GM18507 (cell line): ENCODE results near the gene RAI1.

Source experiments
- DNase-seq: peaks from one replicate; pipeline ENCODE4 v3.0.0; 2011; ENCODE audit warnings: low read depth; ENCODE audit not compliant: insufficient read length; ENCODE audit errors: extremely low spot score
- FAIRE-seq: peaks from 2 replicates; lab custom pipeline; 2011; peaks lifted over from hg19 to GRCh38; lab: Jason Lieb, UNC

Gene RAI1

DNA sequence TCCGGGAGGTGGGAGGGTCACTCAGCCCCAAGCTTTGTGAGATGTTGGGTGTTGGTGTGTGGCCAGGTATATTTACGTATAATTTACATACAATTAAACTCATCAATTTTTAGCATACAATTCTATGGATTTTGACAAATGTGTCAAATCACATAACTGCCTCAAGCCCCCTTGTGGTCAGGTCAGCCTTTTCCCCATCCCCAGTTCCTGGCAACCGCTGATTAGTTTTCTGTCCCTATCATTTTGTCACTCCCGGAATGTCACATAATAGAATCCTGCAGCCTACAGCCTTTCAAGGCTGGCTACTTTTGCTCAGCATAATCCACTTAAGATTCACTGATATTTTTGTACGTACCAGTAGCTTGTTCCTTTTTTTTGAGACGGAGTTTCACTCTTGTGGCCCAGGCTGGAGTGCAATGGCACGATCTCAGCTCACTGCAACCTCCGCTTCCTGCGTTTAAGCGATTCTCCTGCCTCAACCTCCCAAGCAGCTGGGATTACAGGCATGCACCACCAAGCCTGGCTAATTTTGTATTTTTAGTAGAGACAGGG is 19.3 kb upstream of the RAI1 start:
- FAIRE-seq (no peak), DNase-seq (no peak)

- FAIRE-seq (peak; percentile 96), DNase-seq (peak; percentile 81)
Observed at GRCh38 chr17:17663160-17664063, 17.8 kb upstream of the RAI1 start.

- FAIRE-seq (no peak), DNase-seq (no peak)
Observed at GRCh38 chr17:17664064-17664452, 17.2 kb upstream of the RAI1 start.

DNA sequence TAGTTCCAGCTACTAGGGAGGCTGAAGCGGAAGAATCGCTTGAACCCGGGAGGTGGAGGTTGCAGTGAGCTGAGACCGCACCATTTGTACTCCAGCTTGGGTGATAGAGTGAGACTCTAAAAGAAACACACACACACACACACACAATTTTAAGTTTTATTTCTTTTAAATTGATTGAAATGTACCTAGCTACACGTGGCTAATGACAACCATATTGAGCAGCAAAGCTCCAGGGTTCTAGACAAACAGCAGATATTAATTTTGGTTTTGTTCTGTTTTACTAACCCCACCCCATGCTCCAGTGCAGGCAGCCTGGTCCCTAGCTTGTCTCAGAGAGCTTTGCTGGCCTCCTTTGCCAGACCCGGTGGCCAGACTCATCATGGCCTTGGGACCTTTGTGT is 16.0 kb upstream of the RAI1 start:
- DNase-seq (no peak), FAIRE-seq (no peak)

- FAIRE-seq, result no peak
Observed at GRCh38 chr17:17666111-17666714, 15.0 kb upstream of the RAI1 start.

DNA sequence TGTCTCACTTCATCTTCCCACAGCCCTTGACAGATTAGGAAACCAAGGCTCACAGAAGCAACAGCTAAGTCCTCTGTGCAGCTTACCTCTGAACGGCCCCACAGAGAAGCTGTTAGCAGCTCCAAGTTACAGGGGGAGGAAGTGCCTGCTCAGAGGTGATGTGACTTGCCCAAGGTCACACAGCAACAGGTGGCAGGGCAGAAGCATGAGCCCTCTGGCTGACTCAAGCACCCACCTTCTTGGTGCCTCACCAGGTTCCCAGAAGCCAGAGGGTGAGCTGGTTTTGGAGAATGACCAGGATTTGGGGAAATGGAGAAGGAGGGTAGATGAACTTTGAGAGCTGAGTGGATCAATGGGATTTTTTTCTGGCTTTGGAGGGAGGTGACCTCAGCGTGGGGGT is 14.0 kb upstream of the RAI1 start:
- DNase-seq (no peak), FAIRE-seq (no peak)

More at GRCh38 chr17:17666111-17666714, 15.0 kb upstream of the RAI1 start:
- DNase-seq, result no peak

DNA sequence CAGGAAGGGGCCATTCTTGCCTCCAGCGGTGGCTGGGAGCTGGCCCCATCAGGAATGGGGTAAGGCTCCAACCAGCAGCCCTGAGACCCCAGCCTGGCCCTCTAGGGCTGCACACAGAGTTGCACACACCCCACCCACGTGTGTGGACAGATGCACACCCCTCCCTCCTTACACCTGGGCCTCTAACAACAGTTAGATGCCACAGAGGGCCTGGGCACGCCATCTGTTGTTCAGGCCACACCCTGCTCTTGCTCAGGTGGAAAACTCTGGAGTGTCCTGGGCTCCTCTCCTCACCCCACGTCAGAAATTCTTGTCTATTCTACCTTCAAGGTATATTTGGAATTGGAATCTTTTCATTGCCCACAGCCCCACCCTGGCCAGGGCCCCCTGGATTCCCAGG is 13.3 kb upstream of the RAI1 start:
- FAIRE-seq (no peak), DNase-seq (no peak)

- no peak for FAIRE-seq
- DNase-seq, result no peak
Observed at GRCh38 chr17:17668358-17668757, 12.9 kb upstream of the RAI1 start.

- no peak for DNase-seq
- FAIRE-seq, result no peak
Observed at GRCh38 chr17:17668775-17669579, 12.3 kb upstream of the RAI1 start.

GRCh38 chr17:17669580-17670235 is 11.6 kb upstream of the RAI1 start:
- FAIRE-seq, result no peak
- DNase-seq, result no peak

DNA sequence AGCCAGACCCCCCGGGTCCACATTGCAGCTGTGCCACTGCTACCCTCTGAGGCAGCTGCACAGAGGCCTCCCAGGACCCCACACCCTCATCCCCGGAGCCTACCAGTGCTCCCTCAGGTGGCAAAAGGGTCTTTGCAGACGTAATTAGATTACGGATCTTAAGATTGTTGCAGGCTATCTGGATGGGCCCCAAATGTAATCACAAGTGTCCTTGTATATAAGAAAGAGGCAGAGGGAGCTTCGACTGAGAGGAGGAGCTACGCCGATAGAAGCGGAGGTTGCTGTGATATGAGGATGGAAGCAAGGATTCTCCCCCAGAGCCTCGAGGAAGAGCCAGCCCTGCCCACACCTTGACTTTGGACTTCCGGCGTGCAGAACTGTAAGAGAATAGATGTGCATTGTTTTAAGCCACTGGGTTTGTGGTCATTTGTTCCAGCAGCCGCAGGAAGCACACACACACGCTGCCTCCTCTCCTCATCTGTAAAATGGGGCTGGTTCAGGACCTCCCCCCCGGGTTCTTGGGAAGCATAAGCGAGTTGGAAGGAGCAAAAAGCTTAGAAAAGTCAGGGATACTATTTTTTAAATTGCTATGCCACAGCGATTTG is 10.5 kb upstream of the RAI1 start:
- FAIRE-seq (no peak), DNase-seq (no peak)

- DNase-seq (no peak), FAIRE-seq (no peak)
Observed at GRCh38 chr17:17671369-17672129, 9.7 kb upstream of the RAI1 start.

DNA sequence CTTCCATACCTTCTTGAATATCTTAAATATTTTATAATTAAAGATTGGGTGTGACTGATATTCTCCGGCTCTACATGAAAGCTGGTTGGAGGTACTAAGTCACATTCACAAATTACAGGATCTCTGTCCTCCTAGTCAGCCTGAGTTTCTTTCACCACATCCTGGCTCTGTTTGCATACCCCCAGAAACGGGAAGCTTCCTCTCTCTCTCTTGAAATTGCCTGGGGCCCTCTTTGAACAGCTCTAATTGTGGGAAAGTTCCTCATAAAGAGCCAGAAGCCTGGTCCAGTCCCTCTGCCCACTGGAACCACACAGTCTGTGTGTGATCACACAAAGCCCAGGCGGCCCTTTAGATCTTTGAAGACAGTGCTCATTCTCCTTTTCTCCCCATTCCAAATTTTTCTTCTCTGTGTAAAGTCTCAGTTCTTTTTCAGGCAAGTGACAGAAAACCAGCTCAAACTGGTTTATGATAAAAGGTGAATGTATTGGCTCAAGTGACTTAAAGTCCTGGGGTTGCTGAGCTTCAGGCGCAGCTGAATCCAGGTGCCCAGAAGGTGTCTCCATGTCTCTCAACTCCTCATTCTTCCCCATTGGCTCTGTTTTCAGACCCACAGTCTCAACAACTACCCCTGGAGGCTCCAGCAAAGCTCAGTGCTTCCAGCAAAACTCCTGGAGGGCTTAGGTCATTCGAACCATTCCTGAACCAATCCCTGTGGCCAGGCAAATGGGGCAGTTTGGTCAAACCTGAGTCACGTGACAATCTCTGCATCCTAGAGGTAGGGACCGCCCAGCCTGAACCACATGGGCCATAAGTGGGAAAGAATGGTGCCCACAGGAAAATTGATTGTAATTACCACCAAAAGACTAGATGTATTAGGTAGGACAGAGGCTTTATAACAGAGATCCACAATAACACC is 8.5 kb upstream of the RAI1 start:
- DNase-seq (no peak), FAIRE-seq (peak; percentile 15)

- no peak for DNase-seq
- FAIRE-seq, result no peak
Observed at GRCh38 chr17:17675416-17675815, 5.8 kb upstream of the RAI1 start.

DNA sequence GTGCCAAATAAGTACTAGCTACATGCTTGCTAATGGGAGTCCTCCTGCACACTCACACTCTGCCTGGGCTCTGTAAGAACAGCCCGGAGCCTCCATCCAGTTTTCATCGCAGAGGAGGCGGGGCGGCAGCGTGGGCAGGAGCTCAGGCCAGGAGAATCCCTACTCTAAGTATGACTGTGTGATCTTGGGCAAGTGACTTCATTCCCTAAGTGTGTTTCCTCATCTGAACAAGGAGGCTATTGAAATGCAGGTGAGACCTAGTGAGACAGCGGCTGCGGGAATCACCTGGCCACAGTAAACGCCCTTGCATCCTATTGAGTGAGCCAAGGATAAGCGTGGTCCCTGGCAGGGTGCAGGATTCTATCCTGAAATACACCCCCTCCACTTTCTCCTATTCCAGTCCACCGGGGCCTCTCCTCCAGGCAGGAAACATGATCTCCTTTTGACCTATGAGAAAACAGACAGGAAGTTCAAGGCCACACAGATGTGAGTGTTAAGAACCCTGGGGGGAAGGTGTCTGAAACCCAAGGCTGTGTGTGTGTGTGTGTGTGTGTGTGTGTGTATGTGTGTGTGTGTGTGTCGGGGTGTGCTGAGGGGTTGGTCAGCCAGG is 5.2 kb upstream of the RAI1 start:
- no peak for DNase-seq
- peak; percentile 91 for FAIRE-seq

- no peak for FAIRE-seq
- DNase-seq, result no peak
Observed at GRCh38 chr17:17676752-17677151, 4.5 kb upstream of the RAI1 start.
